Glutamatergic neuron (in vitro differentiated cells): ENCODE data around the gene AUTS2. TPM values are rescaled to one million over a fixed set of nuclear protein-coding genes. Genes with fewer than 3 reads are reported as not detected.

Experiments
- DNase-seq: peaks from one replicate; pipeline ENCODE4 v3.0.0; 2022
- H3K27ac Mint-ChIP-seq: one replicate; pipeline ENCODE4 v1.8.0; 2020; ENCODE audit warnings: mild to moderate bottlenecking, mixed read lengths, inconsistent platforms; ENCODE audit not compliant: unreplicated experiment
- H3K27me3 Mint-ChIP-seq: one replicate; pipeline ENCODE4 v1.8.0; 2020; ENCODE audit warnings: mild to moderate bottlenecking, moderate library complexity, mixed read lengths, inconsistent platforms; ENCODE audit not compliant: unreplicated experiment
- H3K36me3 Mint-ChIP-seq: one replicate; pipeline ENCODE4 v1.8.0; 2020; ENCODE audit warnings: mild to moderate bottlenecking, mixed read lengths, inconsistent platforms; ENCODE audit not compliant: unreplicated experiment
- H3K4me1 Mint-ChIP-seq: one replicate; pipeline ENCODE4 v1.8.0; 2020; ENCODE audit warnings: mild to moderate bottlenecking, low read depth, mixed read lengths, inconsistent platforms; ENCODE audit not compliant: unreplicated experiment
- H3K4me3 Mint-ChIP-seq: one replicate; pipeline ENCODE4 v1.8.0; 2020; ENCODE audit warnings: mild to moderate bottlenecking, mixed read lengths, inconsistent platforms; ENCODE audit not compliant: unreplicated experiment
- H3K9me3 Mint-ChIP-seq: one replicate; pipeline ENCODE4 v1.8.0; 2020; ENCODE audit warnings: mild to moderate bottlenecking, moderate library complexity, mixed read lengths, inconsistent platforms; ENCODE audit not compliant: unreplicated experiment
- total RNA-seq: library from RNA; stranded (reverse); fragmentation: NEBNext Ultra II Directional; extraction: Animal tissue kit (Norgen Biotek cat#: 25700); gene quantifications from one replicate; pipeline ENCODE4 v1.2.1, GENCODE V29; 2021; ENCODE audit not compliant: unreplicated experiment
- TF ChIP-seq, protein P1 (sequence below): fragments of 200-600 bp; sonication (generic); IDR thresholded peaks from one replicate; pipeline ENCODE4 v1.5.0; 2021; ENCODE audit not compliant: partially characterized antibody, unreplicated experiment

The AUTS2 gene
- total RNA-seq, 1 donor from 2014 or later = 300 TPM

DNA sequence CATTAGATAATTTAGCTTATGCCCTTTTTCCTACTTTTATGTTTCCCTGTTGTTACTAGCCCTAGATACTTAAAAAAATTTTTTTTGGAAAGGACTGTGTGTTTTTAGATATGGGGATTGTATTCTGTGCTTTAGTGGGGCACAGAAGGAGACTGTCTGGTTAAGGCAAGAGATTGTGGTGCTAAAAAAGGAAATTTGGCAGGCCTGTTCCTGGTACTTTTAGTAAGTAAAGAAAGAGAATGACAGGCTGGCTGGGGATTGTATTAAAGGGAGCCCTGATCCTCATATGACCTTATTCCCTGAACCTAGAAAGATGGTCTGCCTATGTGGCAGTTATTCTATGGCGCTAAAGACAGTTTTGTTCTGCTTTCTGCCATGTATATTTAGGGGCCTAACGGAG lies 74.8 kb downstream of the AUTS2 start:
- Mint-ChIP-seq H3K27me3 (no peaks in the 10 kb centered on the region), H3K9me3 (no peaks in the 10 kb centered on the region), H3K36me3 (no peaks in the 10 kb centered on the region), H3K4me1 (peaks cover 51% of the 10 kb centered on the region), H3K4me3 (no peak overlapping the region), H3K27ac (no peak overlapping the region)
- DNase-seq = no peak
- TF ChIP-seq, protein P1, sequence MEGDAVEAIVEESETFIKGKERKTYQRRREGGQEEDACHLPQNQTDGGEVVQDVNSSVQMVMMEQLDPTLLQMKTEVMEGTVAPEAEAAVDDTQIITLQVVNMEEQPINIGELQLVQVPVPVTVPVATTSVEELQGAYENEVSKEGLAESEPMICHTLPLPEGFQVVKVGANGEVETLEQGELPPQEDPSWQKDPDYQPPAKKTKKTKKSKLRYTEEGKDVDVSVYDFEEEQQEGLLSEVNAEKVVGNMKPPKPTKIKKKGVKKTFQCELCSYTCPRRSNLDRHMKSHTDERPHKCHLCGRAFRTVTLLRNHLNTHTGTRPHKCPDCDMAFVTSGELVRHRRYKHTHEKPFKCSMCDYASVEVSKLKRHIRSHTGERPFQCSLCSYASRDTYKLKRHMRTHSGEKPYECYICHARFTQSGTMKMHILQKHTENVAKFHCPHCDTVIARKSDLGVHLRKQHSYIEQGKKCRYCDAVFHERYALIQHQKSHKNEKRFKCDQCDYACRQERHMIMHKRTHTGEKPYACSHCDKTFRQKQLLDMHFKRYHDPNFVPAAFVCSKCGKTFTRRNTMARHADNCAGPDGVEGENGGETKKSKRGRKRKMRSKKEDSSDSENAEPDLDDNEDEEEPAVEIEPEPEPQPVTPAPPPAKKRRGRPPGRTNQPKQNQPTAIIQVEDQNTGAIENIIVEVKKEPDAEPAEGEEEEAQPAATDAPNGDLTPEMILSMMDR = no peak

DNA sequence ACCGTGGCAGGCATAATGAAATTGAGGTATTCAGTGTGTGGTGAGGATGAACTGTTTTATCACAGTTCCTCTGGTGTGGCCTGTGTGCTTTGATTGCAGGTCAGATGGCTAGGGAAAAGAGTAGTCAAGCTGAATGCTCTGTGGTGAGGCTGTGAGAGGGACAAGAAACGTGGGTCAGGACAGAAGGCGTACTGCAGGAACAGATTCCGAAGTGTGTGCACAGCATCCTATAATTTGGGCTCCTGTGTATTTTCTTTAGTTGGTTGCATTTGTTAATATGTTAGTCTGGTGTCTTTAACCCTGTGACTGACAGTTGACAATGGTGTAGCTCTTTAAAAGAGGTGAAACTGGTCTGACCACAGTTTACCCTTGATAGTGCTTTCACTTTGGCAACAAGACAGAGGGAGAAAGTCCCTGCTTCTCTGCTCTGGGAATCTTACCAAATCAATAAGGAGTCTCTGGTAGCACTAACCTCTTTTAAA lies 76.5 kb downstream of the AUTS2 start:
- TF ChIP-seq, protein P1 = no peak
- Mint-ChIP-seq H3K4me3 (peak overlapping the region; percentile 72), H3K36me3 (no peaks in the 10 kb centered on the region), H3K9me3 (no peaks in the 10 kb centered on the region), H3K27ac (no peak overlapping the region), H3K4me1 (peaks cover 49% of the 10 kb centered on the region), H3K27me3 (no peaks in the 10 kb centered on the region)
- DNase-seq = no peak

DNA sequence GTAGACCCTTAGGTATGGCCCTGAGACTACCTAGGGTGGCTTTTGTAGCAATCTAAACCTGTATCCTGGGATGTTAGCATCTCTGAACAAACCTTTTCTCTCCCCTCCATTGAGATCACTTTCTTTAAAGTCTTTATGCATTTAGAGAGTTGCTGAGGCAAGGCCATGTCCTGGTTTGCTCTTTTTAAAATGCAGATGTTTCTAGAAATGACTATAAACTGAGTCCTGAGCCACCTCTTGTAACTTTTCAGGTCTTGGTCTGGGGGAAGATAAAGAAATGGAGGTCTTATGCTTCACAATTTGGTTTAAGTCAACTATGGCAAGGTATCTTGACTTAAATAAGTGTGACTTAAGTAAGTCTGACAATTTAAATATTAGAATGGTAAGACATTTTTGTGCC lies 78.0 kb downstream of the AUTS2 start:
- no peak for DNase-seq
- H3K27ac Mint-ChIP-seq = no peak overlapping the region
- H3K9me3 Mint-ChIP-seq = no peaks in the 10 kb centered on the region
- H3K4me3 Mint-ChIP-seq = no peak overlapping the region
- no peaks in the 10 kb centered on the region for H3K27me3 Mint-ChIP-seq
- no peaks in the 10 kb centered on the region for H3K36me3 Mint-ChIP-seq
- peaks cover 43% of the 10 kb centered on the region for H3K4me1 Mint-ChIP-seq
- TF ChIP-seq, protein P1 = no peak

DNA sequence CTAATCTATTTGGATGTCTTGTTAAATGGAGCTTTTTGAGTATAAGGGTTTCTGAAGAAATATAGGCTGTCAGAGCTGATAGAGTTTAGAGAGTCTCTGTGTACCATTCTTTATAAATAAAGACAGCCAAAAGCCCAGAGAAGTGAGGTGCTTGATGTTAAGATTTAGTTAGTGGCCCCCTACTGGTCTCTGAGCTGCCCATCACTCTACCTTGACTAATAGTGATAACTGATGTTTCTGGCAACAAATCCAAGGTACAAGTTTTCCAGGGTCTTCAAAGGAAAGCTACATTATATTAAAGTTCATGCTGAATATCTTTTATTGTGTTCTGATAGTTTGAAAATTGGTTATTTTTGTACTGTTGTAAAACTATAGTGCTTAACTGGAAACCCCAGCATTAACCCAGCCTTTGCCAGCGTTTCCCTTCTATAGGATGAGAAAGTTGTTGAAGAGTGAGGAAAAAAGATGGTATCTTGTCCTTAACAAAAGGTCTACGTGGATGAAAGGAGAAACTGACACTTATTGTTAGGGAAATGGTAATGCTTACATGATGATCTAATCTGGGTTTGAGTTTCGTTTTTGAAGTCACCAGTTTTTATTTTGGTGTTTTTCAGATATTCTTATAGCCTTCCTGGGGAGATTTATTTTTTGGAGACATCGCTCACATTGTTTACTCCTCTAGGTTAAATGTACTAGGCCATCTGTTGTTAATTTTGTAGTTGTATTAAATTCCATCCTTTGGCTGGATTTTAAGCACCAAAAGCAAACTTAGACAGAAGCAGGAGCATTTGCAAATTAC lies 79.0 kb downstream of the AUTS2 start:
- Mint-ChIP-seq H3K27ac (no peak overlapping the region), H3K27me3 (no peaks in the 10 kb centered on the region), H3K36me3 (no peaks in the 10 kb centered on the region), H3K4me3 (no peak overlapping the region), H3K9me3 (peaks cover under 1% of the 10 kb centered on the region), H3K4me1 (peaks cover 41% of the 10 kb centered on the region)
- DNase-seq = no peak
- TF ChIP-seq, protein P1 = peak; percentile 26

DNA sequence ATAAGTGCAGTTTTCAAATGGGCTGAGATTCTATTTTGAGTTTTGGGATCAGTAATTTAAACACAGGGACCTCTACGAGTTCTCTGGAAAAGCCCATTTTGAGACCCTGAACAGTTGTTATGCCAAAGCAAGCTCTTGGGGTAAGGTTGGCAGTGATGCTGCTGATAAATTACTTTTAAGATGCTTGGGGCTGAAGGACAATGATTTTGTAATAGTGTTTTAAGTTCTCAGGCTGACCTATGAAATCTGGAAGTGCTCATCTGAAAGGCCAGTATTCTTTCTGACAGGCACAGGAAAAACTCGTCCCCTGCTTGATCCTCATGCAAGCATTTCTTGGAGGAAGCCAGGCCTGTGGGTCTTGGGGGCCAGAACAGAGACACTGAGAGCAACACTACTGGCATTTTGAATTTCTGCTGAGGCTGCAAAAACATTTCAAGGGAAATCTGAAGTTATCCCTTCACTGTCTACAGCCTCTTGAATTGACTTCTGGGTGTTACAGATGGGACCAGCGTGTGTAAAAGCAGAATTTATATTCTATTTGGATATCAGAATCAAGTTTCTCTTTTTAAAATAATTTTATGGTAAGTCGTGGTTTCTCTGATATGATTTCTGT lies 79.7 kb downstream of the AUTS2 start:
- no peaks in the 10 kb centered on the region for H3K36me3 Mint-ChIP-seq
- H3K27me3 Mint-ChIP-seq = no peaks in the 10 kb centered on the region
- H3K4me1 Mint-ChIP-seq = peaks cover 43% of the 10 kb centered on the region
- DNase-seq = no peak
- H3K9me3 Mint-ChIP-seq = peaks cover 2% of the 10 kb centered on the region
- no peak overlapping the region for H3K4me3 Mint-ChIP-seq
- no peak overlapping the region for H3K27ac Mint-ChIP-seq
- TF ChIP-seq, protein P1 = no peak
